NCI-H748 (cell line): ENCODE data around the gene ADAMTS5.

Experiments used
- DNase-seq: peaks from one replicate; lab custom pipeline; 2025; ENCODE audit not compliant: unreplicated experiment; lab: John Stamatoyannopoulos, UW

ADAMTS5 gene

GRCh38 chr21:26888931-26889330, 78.0 kb downstream of the ADAMTS5 start:
- no peak for DNase-seq

- DNase-seq = no peak
Measured at GRCh38 chr21:26888256-26888655, 78.6 kb downstream of the ADAMTS5 start.

GRCh38 chr21:26887251-26887650, 79.6 kb downstream of the ADAMTS5 start:
- no peak for DNase-seq

- no peak for DNase-seq
Measured at GRCh38 chr21:26884436-26884835, 82.5 kb downstream of the ADAMTS5 start.

GRCh38 chr21:26883768-26884167, 83.1 kb downstream of the ADAMTS5 start:
- DNase-seq = no peak

- DNase-seq = no peak
Measured at GRCh38 chr21:26881504-26882228, 85.2 kb downstream of the ADAMTS5 start.

GRCh38 chr21:26877018-26877417, 89.9 kb downstream of the ADAMTS5 start:
- DNase-seq = no peak

GRCh38 chr21:26874347-26874746, 92.5 kb downstream of the ADAMTS5 start:
- no peak for DNase-seq
